Measurements from ENCODE around the gene AUTS2. TPM values are rescaled to one million over a fixed set of nuclear protein-coding genes. Genes with fewer than 3 reads are reported as not detected.

Gene AUTS2
- total and polyA plus RNA-seq, 10 of the 15 experiments (the other 5 are each of a cell fraction or from before 2014, with no cell fraction given) = 6.4 to 55.6 (median 21.6) TPM

- TF ChIP-seq KAT2A (conservative IDR thresholded peaks at IDR 0.05; ENCODE audit: control insufficient read depth, low read depth, low read length) = no peak
Measured at GRCh38 chr7:69928621-69929020, 330.3 kb downstream of the AUTS2 start (continued).

- ChIA-PET SMC1A (ENCODE audit: uncharacterized antibody, unreplicated experiment) (interaction anchor here (0.9 to 1.3 kb wide), 4 partner anchors 12 to 151 kb away, joined by 3 to 5 read pairs (median 3); no protein-coding TSS in a partner anchor), CTCF (interaction anchor here (0.7 kb wide), 1 partner anchor 141 kb away, joined by 3 read pairs; no protein-coding TSS in a partner anchor), POLR2A (no interaction called here), RAD21 (ENCODE audit: unreplicated experiment) (no interaction called here)
- Histone ChIP-seq H3K79me2 (ENCODE audit: control insufficient read depth, insufficient read depth, low read length) (peaks cover 8% of the 10 kb centered on the region), H3K36me3 (ENCODE audit: control insufficient read depth in 2 of 2, insufficient read depth in 2 of 2, low read length in 1 of 2) (peaks cover 0 to 13% of the 10 kb centered on the region in 2 experiments; a peak in 2 of 4 replicates), H3K27ac (ENCODE audit: control insufficient read depth, insufficient read depth) (no peak overlapping the region), H3K9me3 (replicated peaks; ENCODE audit: control insufficient read depth, insufficient read depth, low read length) (peaks cover 21% of the 10 kb centered on the region), H3K4me2 (ENCODE audit: control insufficient read depth, insufficient read depth) (no peak overlapping the region), H3K4me1 (ENCODE audit: control insufficient read depth, insufficient read depth, low read length) (no peaks in the 10 kb centered on the region), H3K9ac (ENCODE audit: control insufficient read depth, insufficient read depth, low read length) (no peak overlapping the region), H3K4me3 (no peak overlapping the region), H4K20me1 (ENCODE audit: control insufficient read depth, insufficient read depth) (no peaks in the 10 kb centered on the region), H2AFZ (ENCODE audit: control insufficient read depth, low read depth, low read length) (no peak overlapping the region), H3K27me3 (replicated peaks in 1 of 2; ENCODE audit: control insufficient read depth in 2 of 2, insufficient read depth in 2 of 2, low read length in 1 of 2) (no peaks in the 10 kb centered on the region)
- no peak for DNase-seq (ENCODE audit: low read depth, low spot score)
- TF ChIP-seq, protein P1, sequence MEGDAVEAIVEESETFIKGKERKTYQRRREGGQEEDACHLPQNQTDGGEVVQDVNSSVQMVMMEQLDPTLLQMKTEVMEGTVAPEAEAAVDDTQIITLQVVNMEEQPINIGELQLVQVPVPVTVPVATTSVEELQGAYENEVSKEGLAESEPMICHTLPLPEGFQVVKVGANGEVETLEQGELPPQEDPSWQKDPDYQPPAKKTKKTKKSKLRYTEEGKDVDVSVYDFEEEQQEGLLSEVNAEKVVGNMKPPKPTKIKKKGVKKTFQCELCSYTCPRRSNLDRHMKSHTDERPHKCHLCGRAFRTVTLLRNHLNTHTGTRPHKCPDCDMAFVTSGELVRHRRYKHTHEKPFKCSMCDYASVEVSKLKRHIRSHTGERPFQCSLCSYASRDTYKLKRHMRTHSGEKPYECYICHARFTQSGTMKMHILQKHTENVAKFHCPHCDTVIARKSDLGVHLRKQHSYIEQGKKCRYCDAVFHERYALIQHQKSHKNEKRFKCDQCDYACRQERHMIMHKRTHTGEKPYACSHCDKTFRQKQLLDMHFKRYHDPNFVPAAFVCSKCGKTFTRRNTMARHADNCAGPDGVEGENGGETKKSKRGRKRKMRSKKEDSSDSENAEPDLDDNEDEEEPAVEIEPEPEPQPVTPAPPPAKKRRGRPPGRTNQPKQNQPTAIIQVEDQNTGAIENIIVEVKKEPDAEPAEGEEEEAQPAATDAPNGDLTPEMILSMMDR (IDR thresholded peaks at IDR 0.05 in 2 of 3, conservative IDR thresholded peaks at IDR 0.05 in 1 of 3; ENCODE audit: control insufficient read depth in 2 of 3, extremely low read depth in 1 of 3, insufficient read depth in 1 of 3, low read depth in 3 of 3, low read length in 3 of 3) = no peak
- TF ChIP-seq, protein P2, sequence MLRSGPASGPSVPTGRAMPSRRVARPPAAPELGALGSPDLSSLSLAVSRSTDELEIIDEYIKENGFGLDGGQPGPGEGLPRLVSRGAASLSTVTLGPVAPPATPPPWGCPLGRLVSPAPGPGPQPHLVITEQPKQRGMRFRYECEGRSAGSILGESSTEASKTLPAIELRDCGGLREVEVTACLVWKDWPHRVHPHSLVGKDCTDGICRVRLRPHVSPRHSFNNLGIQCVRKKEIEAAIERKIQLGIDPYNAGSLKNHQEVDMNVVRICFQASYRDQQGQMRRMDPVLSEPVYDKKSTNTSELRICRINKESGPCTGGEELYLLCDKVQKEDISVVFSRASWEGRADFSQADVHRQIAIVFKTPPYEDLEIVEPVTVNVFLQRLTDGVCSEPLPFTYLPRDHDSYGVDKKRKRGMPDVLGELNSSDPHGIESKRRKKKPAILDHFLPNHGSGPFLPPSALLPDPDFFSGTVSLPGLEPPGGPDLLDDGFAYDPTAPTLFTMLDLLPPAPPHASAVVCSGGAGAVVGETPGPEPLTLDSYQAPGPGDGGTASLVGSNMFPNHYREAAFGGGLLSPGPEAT (IDR thresholded peaks at IDR 0.05; ENCODE audit: low read depth) = no peak
- no peak for TF ChIP-seq JUNB (IDR thresholded peaks at IDR 0.05)
- no peak for TF ChIP-seq POLR2AphosphoS2 (IDR thresholded peaks at IDR 0.05; ENCODE audit: low read depth, low read length)
- TF ChIP-seq LARP7 (IDR thresholded peaks at IDR 0.05) = no peak
- no peak for TF ChIP-seq SMAD1 (IDR thresholded peaks at IDR 0.05; ENCODE audit: low read depth, partially characterized antibody)
- TF ChIP-seq ZNF274 (IDR thresholded peaks at IDR 0.05; ENCODE audit: insufficient read depth, insufficient read length) = no peak
- TF ChIP-seq SPI1 (IDR thresholded peaks at IDR 0.05; ENCODE audit: borderline replicate concordance, insufficient read depth, low read depth, low read length) = no peak
- TF ChIP-seq MAX (IDR thresholded peaks at IDR 0.05; ENCODE audit: low read depth, low read length) = no peak
- no peak for TF ChIP-seq ETV6 (conservative IDR thresholded peaks at IDR 0.05 in 1 of 2, IDR thresholded peaks at IDR 0.05 in 1 of 2; ENCODE audit: borderline replicate concordance in 1 of 2, low read depth in 1 of 2)
- no peak for TF ChIP-seq ATF2 (IDR thresholded peaks at IDR 0.05; ENCODE audit: low read length)
- intact Hi-C loops (cut with micrococcal nuclease; ENCODE audit: unreplicated experiment) = loop anchor here (10.0 kb wide), 1 partner anchor 235 kb away; no protein-coding TSS in a partner anchor
- no peak for ATAC-seq
- no peak for FAIRE-seq
- BruUV-seq (replicated peaks) = no TSS peak
- WGBS (ENCODE audit: insufficient coverage, insufficient replicate concordance, low lambda C conversion rate, missing lambda C conversion rate) = 45% methylated on average over 2 of the region's 2 CpGs
- in situ Hi-C loops (cut with MboI) = no loop called here
Measured at GRCh38 chr7:69929622-69930021, 331.3 kb downstream of the AUTS2 start.

Measured in GM12878 (cell line).